Liver (tissue), 9 donors: ENCODE results near the gene CSMD2. TPM values are rescaled to one million over a fixed set of nuclear protein-coding genes. Genes with fewer than 3 reads are reported as not detected.

Experiments used
- DNase-seq: peaks from one replicate; pipeline ENCODE4 v3.0.0-alpha.2; 2017; ENCODE audit warnings: low spot score
- H3K27ac ChIP-seq, 2 donors: one replicate each; pipeline ENCODE4 v1.7.0; 2013; ENCODE audit warnings: inconsistent platforms in 2 of 2, low read length in 2 of 2, control low read depth in 1 of 2, low read depth in 1 of 2, mild to moderate bottlenecking in 1 of 2
- H3K27me3 ChIP-seq, 4 donors: one replicate each; pipeline versions ENCODE4 v1.6.1 to v1.7.0; 2013; ENCODE audit warnings: low read length in 3 of 4, inconsistent platforms in 1 of 4, mild to moderate bottlenecking in 1 of 4, moderate library complexity in 1 of 4; ENCODE audit not compliant: control insufficient read depth in 4 of 4, insufficient read depth in 4 of 4
- H3K36me3 ChIP-seq, 4 donors: one replicate each; pipeline versions ENCODE4 v1.6.1 to v1.7.0; 2013; ENCODE audit warnings: low read length in 3 of 4, mild to moderate bottlenecking in 3 of 4, low read depth in 1 of 4, moderate library complexity in 1 of 4; ENCODE audit not compliant: control insufficient read depth in 4 of 4, insufficient read depth in 3 of 4
- H3K4me1 ChIP-seq, 4 donors: one replicate each; pipeline versions ENCODE4 v1.6.1 to v1.7.0; 2013; ENCODE audit warnings: low read length in 3 of 4, mild to moderate bottlenecking in 3 of 4, moderate library complexity in 1 of 4; ENCODE audit not compliant: control insufficient read depth in 4 of 4, insufficient read depth in 4 of 4
- H3K4me3 ChIP-seq, 3 donors: one replicate each; pipeline versions ENCODE4 v1.6.1 to v1.7.0; 2013; ENCODE audit warnings: low read length in 3 of 3, control low read depth in 1 of 3, low read depth in 1 of 3, mild to moderate bottlenecking in 1 of 3
- H3K9ac ChIP-seq, 2 donors: one replicate each; pipeline ENCODE4 v1.7.0; 2013; ENCODE audit warnings: low read length in 2 of 2, mild to moderate bottlenecking in 2 of 2, moderate library complexity in 2 of 2, control low read depth in 1 of 2, low read depth in 1 of 2
- H3K9me3 ChIP-seq, 4 donors: one replicate each; pipeline versions ENCODE4 v1.6.1 to v1.7.0; 2013; ENCODE audit warnings: low read length in 3 of 4; ENCODE audit not compliant: control insufficient read depth in 4 of 4
- EGR1 ChIP-seq, 2 donors: IDR thresholded peaks; 2 replicates each; pipeline ENCODE4 v1.6.1; 2016 to 2018; ENCODE audit warnings: antibody characterized with exemption in 2 of 2, low read depth in 2 of 2
- FOXA1 ChIP-seq: IDR thresholded peaks from 2 replicates; pipeline ENCODE4 v1.6.1; 2016; ENCODE audit warnings: antibody characterized with exemption
- FOXA2 ChIP-seq: IDR thresholded peaks from 2 replicates; pipeline ENCODE4 v1.6.1; 2016; ENCODE audit warnings: antibody characterized with exemption
- HNF4A ChIP-seq, 2 donors: conservative IDR thresholded peaks; 2 replicates each; pipeline ENCODE4 v1.6.1; 2016; ENCODE audit warnings: antibody characterized with exemption in 2 of 2, mild to moderate bottlenecking in 2 of 2
- HNF4G ChIP-seq: IDR thresholded peaks from 2 replicates; pipeline ENCODE4 v1.6.1; 2016; ENCODE audit warnings: antibody characterized with exemption
- JUND ChIP-seq, 2 donors: IDR thresholded peaks; 2 replicates each; pipeline ENCODE4 v1.6.1; 2016; ENCODE audit warnings: antibody characterized with exemption in 2 of 2
- NR2F2 ChIP-seq: IDR thresholded peaks from 2 replicates; pipeline ENCODE4 v1.6.1; 2016; ENCODE audit warnings: antibody characterized with exemption
- RAD21 ChIP-seq, 2 donors: IDR thresholded peaks; 2 replicates each; pipeline ENCODE4 v1.6.1; 2016; ENCODE audit warnings: antibody characterized with exemption in 2 of 2, mild to moderate bottlenecking in 2 of 2
- RXRA ChIP-seq, 2 donors: IDR thresholded peaks; 2 replicates each; pipeline ENCODE4 v1.6.1; 2017 to 2018; ENCODE audit warnings: antibody characterized with exemption in 2 of 2, mild to moderate bottlenecking in 1 of 2
- YY1 ChIP-seq: IDR thresholded peaks from 2 replicates; pipeline ENCODE4 v1.6.1; 2016; ENCODE audit warnings: antibody characterized with exemption, mild to moderate bottlenecking
- WGBS: extraction: QIAGEN DNeasy Blood & Tissue Kit; methylation state at CpG from one replicate; pipeline ENCODE4 v1.1.7; 2013; 5-methylcytosine and 5-hydroxymethylcytosine counted together
- polyA plus RNA-seq, 2 donors: library from polyadenylated mRNA; stranded (reverse) in 1 of 2; unstranded in 1 of 2; fragments of 200-250 nt in 1 of 2; fragments of >200 nt in 1 of 2; fragmentation: Nextera tagmentation in 1 of 2; extraction: Ambion mirVana in 1 of 2; gene quantifications; one replicate each; pipeline versions ENCODE4 v1.2.1 to v1.2.3, GENCODE V29; 2013 to 2015
- total RNA-seq, 2 donors: library from RNA; depleted of rRNA; stranded (reverse); fragments of >200 nt; gene quantifications; one replicate each; pipeline ENCODE4 v1.2.3, GENCODE V29; 2014
- TF ChIP-seq, protein P1 (sequence below): IDR thresholded peaks from 2 replicates; pipeline ENCODE4 v1.6.1; 2016; ENCODE audit warnings: antibody characterized with exemption
- TF ChIP-seq, protein P2 (sequence below): IDR thresholded peaks from 2 replicates; pipeline ENCODE4 v1.6.1; 2016; ENCODE audit warnings: antibody characterized with exemption
- TF ChIP-seq, protein P3 (sequence below): fragments of 150-350 bp; IDR thresholded peaks from 2 replicates; pipeline ENCODE4 v1.5.1; 2017; ENCODE audit warnings: improper control_type of control experiment, low read depth, low read length; ENCODE audit not compliant: missing input control
- TF ChIP-seq, protein P4 (sequence below): IDR thresholded peaks from 2 replicates; pipeline ENCODE4 v1.6.1; 2016; ENCODE audit warnings: antibody characterized with exemption
- TF ChIP-seq, protein P5 (sequence below): IDR thresholded peaks from 2 replicates; pipeline ENCODE4 v1.6.1; 2016; ENCODE audit warnings: antibody characterized with exemption, mild to moderate bottlenecking
- donor health status: healthy.
- donor health status: healthy.
- donor health status: healthy.
- donor health status: healthy.
- donor health status: healthy.

The CSMD2 gene
- total and polyA plus RNA-seq, 4 donors, result 0.08 to 0.09 TPM; not detected in 2

DNA sequence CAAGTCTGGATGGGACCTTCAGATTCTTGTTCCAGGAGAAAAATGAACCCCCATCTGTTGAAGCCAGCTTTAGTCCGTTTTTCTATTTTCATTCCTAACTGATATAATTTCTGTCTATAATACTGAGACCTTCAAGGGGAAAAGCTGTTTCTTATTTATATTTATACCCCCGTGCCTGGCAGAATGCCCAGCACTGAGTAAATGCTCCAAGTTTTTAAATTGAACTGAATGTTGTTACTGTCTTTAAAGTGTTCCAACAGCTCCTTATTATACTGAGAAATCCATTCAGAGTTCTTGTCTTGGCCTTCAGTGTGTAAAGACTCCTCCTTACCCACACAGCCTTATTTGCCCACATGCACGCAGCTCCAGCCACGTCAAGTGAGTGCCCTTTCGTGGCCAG, 479.8 kb downstream of the CSMD2 start:
- H3K27me3 ChIP-seq, result peaks cover 0 to 8% (median 3%) of the 10 kb centered on the region in 4 donors
- TF ChIP-seq, protein P1, sequence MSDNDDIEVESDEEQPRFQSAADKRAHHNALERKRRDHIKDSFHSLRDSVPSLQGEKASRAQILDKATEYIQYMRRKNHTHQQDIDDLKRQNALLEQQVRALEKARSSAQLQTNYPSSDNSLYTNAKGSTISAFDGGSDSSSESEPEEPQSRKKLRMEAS, result no peak
- TF ChIP-seq HNF4G (no peak), RXRA (IDR thresholded peaks at IDR 0.05) (no peak), RAD21 (IDR thresholded peaks at IDR 0.05) (no peak), FOXA1 (no peak), FOXA2 (no peak)
- TF ChIP-seq, protein P2, sequence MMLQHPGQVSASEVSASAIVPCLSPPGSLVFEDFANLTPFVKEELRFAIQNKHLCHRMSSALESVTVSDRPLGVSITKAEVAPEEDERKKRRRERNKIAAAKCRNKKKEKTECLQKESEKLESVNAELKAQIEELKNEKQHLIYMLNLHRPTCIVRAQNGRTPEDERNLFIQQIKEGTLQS, result no peak
- H3K4me3 ChIP-seq, result no peak overlapping the region
- no peaks in the 10 kb centered on the region for H3K9me3 ChIP-seq
- WGBS, result 50% methylated on average over 5 of the region's 5 CpGs
- no peak overlapping the region for H3K27ac ChIP-seq
- H3K36me3 ChIP-seq, result no peaks in the 10 kb centered on the region
- H3K4me1 ChIP-seq, result no peaks in the 10 kb centered on the region
- H3K9ac ChIP-seq, result no peak overlapping the region
- no peak for DNase-seq

DNA sequence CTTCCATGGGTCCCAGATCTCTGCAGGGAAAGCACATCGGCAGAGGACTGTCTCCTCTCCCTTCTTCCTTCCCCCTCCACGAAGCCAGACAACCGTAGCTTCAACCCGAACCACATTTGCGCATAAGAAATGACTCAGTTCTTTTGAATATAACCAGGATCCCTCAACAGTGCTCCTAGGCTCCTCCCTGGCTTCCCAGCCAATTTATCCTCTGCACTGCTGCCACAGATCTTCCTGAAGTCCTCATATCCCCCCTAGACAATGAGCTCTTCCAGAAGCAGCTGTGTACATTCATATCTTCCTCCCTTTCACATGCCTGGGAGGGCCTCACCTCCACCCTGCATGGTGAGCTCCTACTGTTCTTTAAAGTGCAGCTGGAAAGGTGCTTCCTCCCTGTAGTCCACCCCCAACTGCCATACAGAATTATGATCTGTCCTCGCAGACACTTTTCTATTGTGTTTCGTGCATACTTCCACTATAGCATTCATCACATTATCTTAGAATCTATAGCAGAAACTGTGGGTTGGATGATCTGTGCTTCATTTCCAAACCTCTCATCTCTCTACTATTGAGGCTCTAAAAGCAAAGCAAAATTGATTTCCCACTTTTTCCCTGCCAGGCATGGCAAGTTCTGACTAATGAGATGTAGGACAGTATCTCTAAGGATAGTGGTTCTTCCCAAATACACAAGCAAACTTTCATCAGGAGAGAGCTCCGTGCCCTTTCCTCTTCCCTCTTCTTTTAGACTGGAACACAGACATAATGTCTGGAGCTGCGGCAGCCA, 480.4 kb downstream of the CSMD2 start:
- peaks cover 0 to 8% (median 3%) of the 10 kb centered on the region in 4 donors for H3K27me3 ChIP-seq

DNA sequence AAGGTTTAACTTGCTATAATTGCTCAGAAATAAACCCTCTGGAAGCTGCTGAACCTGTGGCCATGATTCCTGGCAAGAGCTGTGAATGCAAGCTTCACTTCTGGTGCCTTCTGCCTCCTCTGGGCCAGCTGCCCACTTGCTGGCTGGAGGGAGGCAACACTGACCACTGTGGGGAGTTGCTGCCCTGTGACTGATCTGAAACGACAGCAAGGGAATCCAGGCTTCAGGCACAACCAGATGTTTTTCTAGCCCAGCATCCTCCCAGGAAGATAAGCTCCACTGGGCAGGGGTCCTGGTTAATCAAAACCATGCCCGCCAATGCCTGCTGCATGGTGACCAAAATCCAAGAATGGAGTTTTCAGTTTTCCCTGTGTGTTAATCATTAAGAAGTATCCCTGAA, 481.1 kb downstream of the CSMD2 start:
- no peak for DNase-seq
- H3K4me3 ChIP-seq, result no peak overlapping the region

More for the DNA sequence above, 480.4 kb downstream of the CSMD2 start:
- H3K9ac ChIP-seq, result no peak overlapping the region
- H3K4me3 ChIP-seq, result no peak overlapping the region
- no peak overlapping the region for H3K27ac ChIP-seq
- TF ChIP-seq HNF4G, result no peak
- no peak for TF ChIP-seq EGR1 (IDR thresholded peaks at IDR 0.05; ENCODE audit: low read depth in 2 of 2)
- TF ChIP-seq, protein P3, sequence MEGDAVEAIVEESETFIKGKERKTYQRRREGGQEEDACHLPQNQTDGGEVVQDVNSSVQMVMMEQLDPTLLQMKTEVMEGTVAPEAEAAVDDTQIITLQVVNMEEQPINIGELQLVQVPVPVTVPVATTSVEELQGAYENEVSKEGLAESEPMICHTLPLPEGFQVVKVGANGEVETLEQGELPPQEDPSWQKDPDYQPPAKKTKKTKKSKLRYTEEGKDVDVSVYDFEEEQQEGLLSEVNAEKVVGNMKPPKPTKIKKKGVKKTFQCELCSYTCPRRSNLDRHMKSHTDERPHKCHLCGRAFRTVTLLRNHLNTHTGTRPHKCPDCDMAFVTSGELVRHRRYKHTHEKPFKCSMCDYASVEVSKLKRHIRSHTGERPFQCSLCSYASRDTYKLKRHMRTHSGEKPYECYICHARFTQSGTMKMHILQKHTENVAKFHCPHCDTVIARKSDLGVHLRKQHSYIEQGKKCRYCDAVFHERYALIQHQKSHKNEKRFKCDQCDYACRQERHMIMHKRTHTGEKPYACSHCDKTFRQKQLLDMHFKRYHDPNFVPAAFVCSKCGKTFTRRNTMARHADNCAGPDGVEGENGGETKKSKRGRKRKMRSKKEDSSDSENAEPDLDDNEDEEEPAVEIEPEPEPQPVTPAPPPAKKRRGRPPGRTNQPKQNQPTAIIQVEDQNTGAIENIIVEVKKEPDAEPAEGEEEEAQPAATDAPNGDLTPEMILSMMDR, result no peak
- TF ChIP-seq NR2F2, result no peak
- TF ChIP-seq, protein P4, sequence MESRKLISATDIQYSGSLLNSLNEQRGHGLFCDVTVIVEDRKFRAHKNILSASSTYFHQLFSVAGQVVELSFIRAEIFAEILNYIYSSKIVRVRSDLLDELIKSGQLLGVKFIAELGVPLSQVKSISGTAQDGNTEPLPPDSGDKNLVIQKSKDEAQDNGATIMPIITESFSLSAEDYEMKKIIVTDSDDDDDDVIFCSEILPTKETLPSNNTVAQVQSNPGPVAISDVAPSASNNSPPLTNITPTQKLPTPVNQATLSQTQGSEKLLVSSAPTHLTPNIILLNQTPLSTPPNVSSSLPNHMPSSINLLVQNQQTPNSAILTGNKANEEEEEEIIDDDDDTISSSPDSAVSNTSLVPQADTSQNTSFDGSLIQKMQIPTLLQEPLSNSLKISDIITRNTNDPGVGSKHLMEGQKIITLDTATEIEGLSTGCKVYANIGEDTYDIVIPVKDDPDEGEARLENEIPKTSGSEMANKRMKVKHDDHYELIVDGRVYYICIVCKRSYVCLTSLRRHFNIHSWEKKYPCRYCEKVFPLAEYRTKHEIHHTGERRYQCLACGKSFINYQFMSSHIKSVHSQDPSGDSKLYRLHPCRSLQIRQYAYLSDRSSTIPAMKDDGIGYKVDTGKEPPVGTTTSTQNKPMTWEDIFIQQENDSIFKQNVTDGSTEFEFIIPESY, result no peak
- WGBS, result 75% methylated on average over 9 of the region's 9 CpGs
- no peaks in the 10 kb centered on the region for H3K9me3 ChIP-seq
- DNase-seq, result no peak
- no peaks in the 10 kb centered on the region for H3K4me1 ChIP-seq
- H3K36me3 ChIP-seq, result no peaks in the 10 kb centered on the region

More for the DNA sequence above, 481.1 kb downstream of the CSMD2 start:
- H3K27ac ChIP-seq, result no peak overlapping the region
- H3K4me1 ChIP-seq, result no peaks in the 10 kb centered on the region
- H3K9ac ChIP-seq, result no peak overlapping the region
- TF ChIP-seq, protein P1, result no peak
- TF ChIP-seq RXRA (IDR thresholded peaks at IDR 0.05) (no peak), JUND (IDR thresholded peaks at IDR 0.05) (no peak), HNF4A (conservative IDR thresholded peaks at IDR 0.05) (no peak), FOXA1 (no peak), YY1 (no peak), RAD21 (IDR thresholded peaks at IDR 0.05) (no peak), NR2F2 (no peak)
- TF ChIP-seq, protein P5, sequence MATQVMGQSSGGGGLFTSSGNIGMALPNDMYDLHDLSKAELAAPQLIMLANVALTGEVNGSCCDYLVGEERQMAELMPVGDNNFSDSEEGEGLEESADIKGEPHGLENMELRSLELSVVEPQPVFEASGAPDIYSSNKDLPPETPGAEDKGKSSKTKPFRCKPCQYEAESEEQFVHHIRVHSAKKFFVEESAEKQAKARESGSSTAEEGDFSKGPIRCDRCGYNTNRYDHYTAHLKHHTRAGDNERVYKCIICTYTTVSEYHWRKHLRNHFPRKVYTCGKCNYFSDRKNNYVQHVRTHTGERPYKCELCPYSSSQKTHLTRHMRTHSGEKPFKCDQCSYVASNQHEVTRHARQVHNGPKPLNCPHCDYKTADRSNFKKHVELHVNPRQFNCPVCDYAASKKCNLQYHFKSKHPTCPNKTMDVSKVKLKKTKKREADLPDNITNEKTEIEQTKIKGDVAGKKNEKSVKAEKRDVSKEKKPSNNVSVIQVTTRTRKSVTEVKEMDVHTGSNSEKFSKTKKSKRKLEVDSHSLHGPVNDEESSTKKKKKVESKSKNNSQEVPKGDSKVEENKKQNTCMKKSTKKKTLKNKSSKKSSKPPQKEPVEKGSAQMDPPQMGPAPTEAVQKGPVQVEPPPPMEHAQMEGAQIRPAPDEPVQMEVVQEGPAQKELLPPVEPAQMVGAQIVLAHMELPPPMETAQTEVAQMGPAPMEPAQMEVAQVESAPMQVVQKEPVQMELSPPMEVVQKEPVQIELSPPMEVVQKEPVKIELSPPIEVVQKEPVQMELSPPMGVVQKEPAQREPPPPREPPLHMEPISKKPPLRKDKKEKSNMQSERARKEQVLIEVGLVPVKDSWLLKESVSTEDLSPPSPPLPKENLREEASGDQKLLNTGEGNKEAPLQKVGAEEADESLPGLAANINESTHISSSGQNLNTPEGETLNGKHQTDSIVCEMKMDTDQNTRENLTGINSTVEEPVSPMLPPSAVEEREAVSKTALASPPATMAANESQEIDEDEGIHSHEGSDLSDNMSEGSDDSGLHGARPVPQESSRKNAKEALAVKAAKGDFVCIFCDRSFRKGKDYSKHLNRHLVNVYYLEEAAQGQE, result no peak
- no peaks in the 10 kb centered on the region for H3K36me3 ChIP-seq
- peaks cover 0 to 8% (median 3%) of the 10 kb centered on the region in 4 donors for H3K27me3 ChIP-seq
- WGBS, result 35% methylated on average over 2 of the region's 2 CpGs
- no peaks in the 10 kb centered on the region for H3K9me3 ChIP-seq
